CD4-positive, CD25-positive, alpha-beta regulatory T cell (primary cell): ENCODE data around the gene SREBF2. TPM values are rescaled to one million over a fixed set of nuclear protein-coding genes. Genes with fewer than 3 reads are reported as not detected.

ENCODE experiments used
- ATAC-seq, 2 donors: fragments of 150-1000 bp; cut with Tn5 transposase; one replicate each; pipeline ENCODE4 v1.10.0; 2021; ENCODE audit warnings: low read depth in 2 of 2, moderate number of reproducible peaks in 2 of 2, moderate library complexity in 1 of 2
- DNase-seq, 3 donors: peaks; one replicate each; pipeline versions ENCODE4 v3.0.0 to v3.0.0-alpha.2; 2012 to 2022; ENCODE audit warnings: mixed read lengths in 1 of 3
- H3K27ac ChIP-seq: one replicate; pipeline ENCODE4 v1.7.0; 2013; ENCODE audit warnings: mild to moderate bottlenecking, low read length; ENCODE audit not compliant: insufficient read depth, poor library complexity, severe bottlenecking
- H3K27me3 ChIP-seq: one replicate; pipeline ENCODE4 v1.7.0; 2013; ENCODE audit warnings: low read length; ENCODE audit not compliant: control insufficient read depth, insufficient read depth
- H3K36me3 ChIP-seq: one replicate; pipeline ENCODE4 v1.7.0; 2013; ENCODE audit warnings: mild to moderate bottlenecking, low read length, moderate library complexity; ENCODE audit not compliant: control insufficient read depth, insufficient read depth
- H3K4me1 ChIP-seq: 2 replicates; pipeline ENCODE4 v1.7.0; 2013; ENCODE audit warnings: mild to moderate bottlenecking, low read length; ENCODE audit not compliant: insufficient read depth, control insufficient read depth, poor library complexity, severe bottlenecking
- H3K4me3 ChIP-seq: one replicate; pipeline ENCODE4 v1.7.0; 2013; ENCODE audit warnings: low read depth, mild to moderate bottlenecking, low read length, moderate library complexity
- H3K9me3 ChIP-seq, 2 experiments: 1 replicate in 1 of 2; 2 replicates in 1 of 2; pipeline ENCODE4 v1.7.0; 2013; ENCODE audit warnings: low read length in 2 of 2, mild to moderate bottlenecking in 1 of 2, moderate library complexity in 1 of 2; ENCODE audit not compliant: control insufficient read depth in 2 of 2
- H3K27ac Mint-ChIP-seq, 3 donors: one replicate each; pipeline ENCODE4 v1.8.0; 2020 to 2022; ENCODE audit warnings: mild to moderate bottlenecking in 3 of 3, mixed read lengths in 3 of 3, moderate library complexity in 2 of 3
- H3K27me3 Mint-ChIP-seq: one replicate; pipeline ENCODE4 v1.8.0; 2022; ENCODE audit warnings: mild to moderate bottlenecking, mixed read lengths
- H3K36me3 Mint-ChIP-seq: one replicate; pipeline ENCODE4 v1.8.0; 2020; ENCODE audit warnings: mixed read lengths
- H3K4me1 Mint-ChIP-seq, 4 donors: one replicate each; pipeline ENCODE4 v1.8.0; 2020 to 2022; ENCODE audit warnings: mixed read lengths in 4 of 4, mild to moderate bottlenecking in 1 of 4
- H3K4me3 Mint-ChIP-seq, 4 donors: one replicate each; pipeline ENCODE4 v1.8.0; 2020 to 2022; ENCODE audit warnings: mild to moderate bottlenecking in 4 of 4, mixed read lengths in 4 of 4, moderate library complexity in 3 of 4
- H3K9me3 Mint-ChIP-seq, 7 donors: one replicate each; pipeline ENCODE4 v1.8.0; 2020 to 2022; ENCODE audit warnings: mixed read lengths in 7 of 7, mild to moderate bottlenecking in 3 of 7, moderate library complexity in 2 of 7
- polyA plus RNA-seq, 4 donors: library from polyadenylated mRNA; unstranded; fragments of 300-500 nt; fragmentation: Illumina TruSeq; gene quantifications; one replicate each; pipeline ENCODE4 v1.2.3, GENCODE V29; 2021
- total RNA-seq: library from RNA; stranded (reverse); gene quantifications from one replicate; pipeline ENCODE4 v1.2.3, GENCODE V29; 2022

SREBF2 gene
- total and polyA plus RNA-seq, 5 donors from 2014 or later, result 12.8 to 98.6 (median 13.8) TPM

DNA sequence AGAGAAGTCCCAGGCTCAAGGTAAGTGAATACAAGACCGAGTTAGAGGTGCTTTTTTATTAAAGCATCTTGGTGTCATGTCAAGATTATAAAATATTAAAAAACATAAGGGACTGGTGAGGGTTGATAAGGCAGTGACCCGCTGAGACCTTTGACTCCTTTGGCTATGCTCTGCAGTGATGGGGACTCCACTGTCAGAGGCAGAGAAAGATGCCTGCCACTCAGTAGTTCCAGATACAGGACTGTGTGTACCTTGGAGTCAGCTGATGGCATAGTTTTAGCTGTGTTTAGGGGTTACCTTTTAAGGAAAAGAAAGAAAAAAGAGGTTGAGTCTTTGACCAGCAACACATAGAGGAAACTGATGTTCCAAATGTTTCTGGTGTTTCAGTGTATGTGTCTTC is 41.2 kb downstream of the SREBF2 start:
- peaks cover 34% of the 10 kb centered on the region for H3K36me3 Mint-ChIP-seq
- H3K36me3 ChIP-seq, result peaks cover 64% of the 10 kb centered on the region
- H3K27ac Mint-ChIP-seq, result peak overlapping the region in 1 of 3 donors; percentile 73

DNA sequence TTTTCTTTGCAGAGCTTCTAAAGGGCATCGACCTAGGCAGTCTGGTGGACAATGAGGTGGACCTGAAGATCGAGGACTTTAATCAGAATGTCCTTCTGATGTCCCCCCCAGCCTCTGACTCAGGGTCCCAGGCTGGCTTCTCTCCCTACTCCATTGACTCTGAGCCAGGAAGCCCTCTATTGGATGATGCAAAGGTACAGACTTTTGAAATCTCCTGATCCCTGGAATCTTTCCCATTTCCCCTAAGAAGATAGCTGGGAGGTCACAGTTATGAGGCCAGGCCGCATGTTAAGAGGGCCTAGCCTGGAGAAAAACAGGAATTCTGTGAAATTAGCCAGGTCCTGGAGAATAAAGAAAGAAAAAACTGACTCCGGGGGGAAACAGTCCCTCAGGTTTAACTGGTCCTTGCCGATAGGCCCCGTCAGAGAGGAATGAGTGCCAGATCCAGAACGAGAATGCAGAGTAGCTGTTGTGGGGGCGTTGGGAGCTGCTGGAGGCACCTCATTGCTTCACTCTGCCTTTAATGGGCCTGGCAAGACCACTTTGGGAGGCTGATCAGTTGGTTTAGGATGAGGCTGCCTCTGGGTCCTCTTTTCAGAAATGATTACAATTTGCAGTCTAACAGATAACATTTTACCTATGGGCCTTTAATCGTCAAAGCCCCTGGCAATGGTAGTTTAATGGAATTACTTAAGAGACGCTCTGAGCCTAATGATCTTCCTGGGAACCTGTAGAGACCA is 42.8 kb downstream of the SREBF2 start:
- Histone ChIP-seq H3K4me1 (no peaks in the 10 kb centered on the region), H3K36me3 (peaks cover 64% of the 10 kb centered on the region), H3K9me3 (no peaks in the 10 kb centered on the region), H3K4me3 (no peak overlapping the region), H3K27me3 (no peaks in the 10 kb centered on the region), H3K27ac (no peak overlapping the region)
- H3K4me3 Mint-ChIP-seq, result no peak overlapping the region
- H3K27me3 Mint-ChIP-seq, result no peaks in the 10 kb centered on the region
- no peaks in the 10 kb centered on the region for H3K9me3 Mint-ChIP-seq
- peaks cover 6 to 11% (median 8%) of the 10 kb centered on the region in 4 donors for H3K4me1 Mint-ChIP-seq
- peak overlapping the region in 2 of 3 donors; percentile 71 to 73 for H3K27ac Mint-ChIP-seq
- DNase-seq (no peak), ATAC-seq (no peak)
- peaks cover 35% of the 10 kb centered on the region for H3K36me3 Mint-ChIP-seq

More for the DNA sequence above, 41.2 kb downstream of the SREBF2 start:
- ATAC-seq, result no peak
- Mint-ChIP-seq H3K9me3 (no peaks in the 10 kb centered on the region), H3K4me1 (peaks cover 6 to 11% (median 8%) of the 10 kb centered on the region in 4 donors), H3K27me3 (no peaks in the 10 kb centered on the region), H3K4me3 (no peak overlapping the region)
- Histone ChIP-seq H3K27me3 (no peaks in the 10 kb centered on the region), H3K4me1 (no peaks in the 10 kb centered on the region), H3K9me3 (no peaks in the 10 kb centered on the region), H3K4me3 (no peak overlapping the region), H3K27ac (peak overlapping the region; percentile 8)
- no peak for DNase-seq

DNA sequence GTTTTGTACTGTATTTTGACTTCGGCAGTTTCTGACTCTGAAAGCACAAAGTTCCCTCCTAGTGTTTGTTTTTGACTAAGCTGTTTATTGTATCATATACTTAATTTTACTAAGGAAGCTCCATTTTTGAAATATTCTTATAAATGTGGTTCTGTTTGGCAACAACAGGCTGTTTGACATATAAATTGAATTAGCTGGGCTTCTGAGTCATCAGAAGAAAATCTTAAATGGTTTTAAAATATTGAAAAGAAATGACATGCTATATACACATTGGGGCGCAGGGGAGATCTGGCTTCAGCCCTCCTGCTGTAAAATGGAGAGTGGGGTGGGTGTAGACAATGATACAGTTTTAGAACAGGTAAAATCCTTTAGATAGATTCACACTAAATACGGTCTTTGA is 43.4 kb downstream of the SREBF2 start:
- Histone ChIP-seq H3K9me3 (no peaks in the 10 kb centered on the region), H3K27ac (no peak overlapping the region), H3K27me3 (no peaks in the 10 kb centered on the region), H3K4me1 (no peaks in the 10 kb centered on the region), H3K36me3 (peaks cover 64% of the 10 kb centered on the region), H3K4me3 (no peak overlapping the region)
- no peaks in the 10 kb centered on the region for H3K9me3 Mint-ChIP-seq
- H3K27me3 Mint-ChIP-seq, result no peaks in the 10 kb centered on the region
- H3K4me1 Mint-ChIP-seq, result peaks cover 6 to 11% (median 8%) of the 10 kb centered on the region in 4 donors
- peaks cover 34% of the 10 kb centered on the region for H3K36me3 Mint-ChIP-seq
- no peak overlapping the region for H3K4me3 Mint-ChIP-seq
- DNase-seq, result no peak
- H3K27ac Mint-ChIP-seq, result peak overlapping the region in 1 of 3 donors; percentile 73
- no peak for ATAC-seq

DNA sequence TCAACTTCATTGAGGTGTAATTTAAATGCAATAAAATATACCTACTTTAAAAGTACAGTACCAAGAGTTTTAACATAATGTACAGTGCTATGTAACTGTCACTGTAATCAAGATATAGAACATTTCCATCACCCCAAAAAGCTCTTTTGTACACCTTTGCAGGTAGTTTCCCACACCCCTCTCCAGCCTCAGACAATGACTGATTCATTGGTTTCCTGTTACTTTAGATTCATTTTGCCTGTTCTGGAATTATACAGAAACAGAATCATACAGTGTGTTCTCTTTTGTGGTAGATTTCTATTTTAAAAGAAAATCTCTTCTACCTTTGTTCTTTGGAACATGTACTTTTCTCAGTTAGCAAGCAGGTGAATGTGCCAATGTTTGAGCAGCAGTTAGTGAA is 43.8 kb downstream of the SREBF2 start:
- Mint-ChIP-seq H3K27ac (peak overlapping the region in 1 of 3 donors; percentile 73), H3K27me3 (no peaks in the 10 kb centered on the region), H3K36me3 (peaks cover 36% of the 10 kb centered on the region), H3K4me3 (no peak overlapping the region), H3K9me3 (no peaks in the 10 kb centered on the region), H3K4me1 (peaks cover 6 to 11% (median 8%) of the 10 kb centered on the region in 4 donors)
- H3K9me3 ChIP-seq, result no peaks in the 10 kb centered on the region
- H3K4me3 ChIP-seq, result no peak overlapping the region
- no peaks in the 10 kb centered on the region for H3K27me3 ChIP-seq
- no peak for DNase-seq
- ATAC-seq, result no peak
- no peak overlapping the region for H3K27ac ChIP-seq
- peaks cover 66% of the 10 kb centered on the region for H3K36me3 ChIP-seq
- H3K4me1 ChIP-seq, result no peaks in the 10 kb centered on the region

DNA sequence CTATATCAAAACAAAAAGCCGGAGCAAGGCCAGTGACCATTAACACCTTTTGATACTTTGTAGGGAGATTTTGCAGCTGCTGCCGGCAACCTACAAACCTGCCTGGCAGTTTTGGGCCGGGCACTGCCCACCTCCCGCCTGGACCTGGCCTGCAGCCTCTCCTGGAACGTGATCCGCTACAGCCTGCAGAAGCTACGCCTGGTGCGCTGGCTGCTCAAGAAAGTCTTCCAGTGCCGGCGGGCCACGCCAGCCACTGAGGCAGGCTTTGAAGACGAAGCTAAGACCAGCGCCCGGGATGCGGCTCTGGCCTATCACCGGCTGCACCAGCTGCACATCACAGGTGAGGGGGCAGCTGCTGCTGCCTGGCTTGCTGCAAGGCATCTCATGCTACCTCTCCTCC is 47.7 kb downstream of the SREBF2 start:
- peaks cover 82% of the 10 kb centered on the region for H3K36me3 ChIP-seq
- no peaks in the 10 kb centered on the region for H3K27me3 ChIP-seq
- DNase-seq, result no peak
- Mint-ChIP-seq H3K4me1 (peaks cover 0 to 3% (median 1%) of the 10 kb centered on the region in 4 donors), H3K36me3 (peaks cover 42% of the 10 kb centered on the region), H3K27ac (no peak overlapping the region), H3K27me3 (no peaks in the 10 kb centered on the region), H3K9me3 (no peaks in the 10 kb centered on the region), H3K4me3 (no peak overlapping the region)
- ATAC-seq, result no peak
- no peaks in the 10 kb centered on the region for H3K4me1 ChIP-seq
- H3K9me3 ChIP-seq, result no peaks in the 10 kb centered on the region
- no peak overlapping the region for H3K27ac ChIP-seq
- no peak overlapping the region for H3K4me3 ChIP-seq

DNA sequence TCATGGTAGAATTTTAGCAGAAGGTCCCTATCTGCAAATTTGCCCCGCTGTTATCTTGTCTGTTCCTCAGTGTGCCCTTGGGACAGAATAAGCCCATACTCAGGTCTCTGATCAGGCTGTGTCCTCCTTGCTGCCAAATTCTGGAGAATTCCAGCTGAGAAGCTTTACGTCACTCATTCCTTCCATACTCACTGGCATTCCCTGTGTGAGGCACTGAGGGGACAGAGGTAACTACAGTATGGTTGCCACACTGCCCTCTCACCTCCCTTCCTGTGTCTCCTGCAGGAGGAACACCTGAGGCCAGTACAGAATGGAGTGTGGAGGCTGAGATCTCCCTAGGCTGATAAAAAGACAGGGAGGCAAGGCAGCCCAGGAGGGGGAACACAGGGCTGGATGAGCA is 50.5 kb downstream of the SREBF2 start:
- no peak overlapping the region for H3K4me3 Mint-ChIP-seq
- Histone ChIP-seq H3K27ac (no peak overlapping the region), H3K4me3 (no peak overlapping the region), H3K4me1 (no peaks in the 10 kb centered on the region), H3K36me3 (peaks cover 80% of the 10 kb centered on the region), H3K27me3 (no peaks in the 10 kb centered on the region), H3K9me3 (no peaks in the 10 kb centered on the region)
- H3K36me3 Mint-ChIP-seq, result peaks cover 56% of the 10 kb centered on the region
- H3K27ac Mint-ChIP-seq, result peak overlapping the region in 1 of 3 donors; percentile 88
- ATAC-seq, result no peak
- no peaks in the 10 kb centered on the region for H3K4me1 Mint-ChIP-seq
- H3K27me3 Mint-ChIP-seq, result no peaks in the 10 kb centered on the region
- DNase-seq, result no peak
- no peaks in the 10 kb centered on the region for H3K9me3 Mint-ChIP-seq

DNA sequence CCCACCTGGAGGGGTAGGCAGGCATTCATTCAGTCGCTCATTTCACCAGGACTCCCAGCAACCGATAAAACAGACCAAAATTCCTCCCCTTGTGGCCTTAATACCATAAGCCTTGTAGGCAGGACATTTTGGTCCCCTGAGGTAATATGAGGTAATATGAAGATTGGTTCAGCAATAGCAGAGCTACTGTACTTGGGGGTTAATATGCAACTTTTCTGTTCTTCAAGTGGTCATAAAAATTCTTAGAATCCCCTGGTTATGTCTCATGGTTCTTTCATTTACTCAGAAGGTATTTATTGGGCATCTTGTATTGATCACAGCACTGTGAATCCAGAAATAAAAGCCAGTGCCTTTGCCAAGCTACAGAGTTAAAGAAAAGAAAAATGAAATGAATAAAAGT is 52.2 kb downstream of the SREBF2 start:
- H3K4me1 Mint-ChIP-seq, result no peaks in the 10 kb centered on the region
- H3K36me3 Mint-ChIP-seq, result peaks cover 51% of the 10 kb centered on the region
- no peaks in the 10 kb centered on the region for H3K27me3 Mint-ChIP-seq
- DNase-seq (no peak), ATAC-seq (no peak)
- H3K27ac Mint-ChIP-seq, result no peak overlapping the region
- no peak overlapping the region for H3K27ac ChIP-seq
- H3K4me3 Mint-ChIP-seq, result no peak overlapping the region
- H3K4me3 ChIP-seq, result no peak overlapping the region
- no peaks in the 10 kb centered on the region for H3K9me3 ChIP-seq
- H3K4me1 ChIP-seq, result no peaks in the 10 kb centered on the region
- no peaks in the 10 kb centered on the region for H3K27me3 ChIP-seq
- no peaks in the 10 kb centered on the region for H3K9me3 Mint-ChIP-seq
- peaks cover 76% of the 10 kb centered on the region for H3K36me3 ChIP-seq

DNA sequence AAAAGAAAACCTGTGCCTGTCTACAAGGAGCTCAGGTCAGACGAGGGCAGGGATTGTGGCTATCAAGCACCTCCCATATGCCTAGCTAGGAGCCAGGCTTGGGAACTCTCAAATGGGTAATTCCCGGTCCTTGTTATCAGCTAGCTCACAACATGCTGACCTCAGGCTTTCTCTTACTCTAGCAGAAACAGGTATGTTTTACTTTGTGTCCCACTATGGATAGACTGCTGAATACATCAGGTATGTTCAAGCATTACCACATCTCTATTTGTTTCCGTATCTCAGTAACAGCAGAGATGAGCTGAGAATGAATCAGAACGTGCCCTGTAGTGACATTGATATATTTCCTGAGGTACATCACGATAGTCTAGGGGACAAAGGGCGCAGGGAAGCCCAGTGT is 52.6 kb downstream of the SREBF2 start:
- Mint-ChIP-seq H3K27me3 (no peaks in the 10 kb centered on the region), H3K4me1 (no peaks in the 10 kb centered on the region), H3K27ac (peak overlapping the region in 1 of 3 donors; percentile 47), H3K9me3 (no peaks in the 10 kb centered on the region), H3K4me3 (no peak overlapping the region), H3K36me3 (peaks cover 51% of the 10 kb centered on the region)
- Histone ChIP-seq H3K27me3 (no peaks in the 10 kb centered on the region), H3K4me3 (no peak overlapping the region), H3K27ac (no peak overlapping the region), H3K9me3 (no peaks in the 10 kb centered on the region), H3K36me3 (peaks cover 76% of the 10 kb centered on the region), H3K4me1 (no peaks in the 10 kb centered on the region)
- DNase-seq (no peak), ATAC-seq (no peak)
